Heart left ventricle (tissue), 13 donors: ENCODE data around the gene RASSF5.

ENCODE experiments used
- POLR2A ChIP-seq, 2 donors: fragments of 450-650 bp; IDR thresholded peaks; one replicate each; pipeline ENCODE4 v1.6.1; 2017; ENCODE audit warnings: antibody characterized with exemption in 2 of 2, mild to moderate bottlenecking in 2 of 2, moderate library complexity in 2 of 2
- TF ChIP-seq, protein P1 (sequence below), 12 donors: fragments of 200-600 bp; sonication (generic) in 4 of 12; IDR thresholded peaks; one replicate each; pipeline versions ENCODE4 v1.5.0 to v1.8.0; 2018 to 2022; ENCODE audit warnings: antibody characterized with exemption in 12 of 12, mild to moderate bottlenecking in 5 of 12
- donor health status: ischemic (EF 13 %, LVEDD 7.1; RV severe dilation, severe dysfunction).
- donor health status: DM: no; HTN: yes; CAD: no.
- donor health status: DM: no; HTN: no; CAD: no.
- donor health status: ischemic (EF 25% LVEDD 6.9; RV normal size, moderate dysfunction).
- donor health status: ischemic (EF 25% LVEDD 5.7; RV mildly dilated, moderate dysfunction).
- donor health status: ischemic (EF 35%, LVEDD 5.7; RV mildly dilated, moderate dysfunction).
- donor health status: nonischemic (EF 11% LVEDD 7.7; RV severe dilation, severe dysfunction).
- donor health status: DM: yes; HTN: yes; CAD: no.
- donor health status: PGD.
- donor health status: ischemic (EF 29% LVEDD 5.4; RV normal size, mild dysfunction).
- donor health status: nonischemic (EF 23%, LVEDD 6.1; RV moderate dilation, normal function).

DNA sequence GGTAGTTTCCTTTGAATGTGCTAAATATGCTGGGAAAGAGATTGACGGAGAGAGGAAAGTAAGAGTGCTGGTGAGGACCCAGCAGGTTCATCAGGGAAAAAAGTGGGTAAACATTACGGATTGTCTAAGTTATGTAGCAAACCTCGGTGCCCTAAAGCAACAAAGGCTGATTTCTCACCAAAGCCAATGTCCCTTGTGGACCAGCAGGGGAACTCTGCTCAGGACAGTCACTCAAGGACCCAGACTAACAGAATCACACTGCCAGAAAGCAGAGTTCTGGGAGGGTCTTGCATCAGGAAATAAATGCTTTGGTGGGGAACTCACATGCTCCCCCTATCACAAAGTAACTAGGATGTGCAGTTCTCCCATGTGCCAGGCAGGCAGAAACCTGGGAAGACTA lies 38.8 kb upstream of the RASSF5 start:
- TF ChIP-seq, protein P1, sequence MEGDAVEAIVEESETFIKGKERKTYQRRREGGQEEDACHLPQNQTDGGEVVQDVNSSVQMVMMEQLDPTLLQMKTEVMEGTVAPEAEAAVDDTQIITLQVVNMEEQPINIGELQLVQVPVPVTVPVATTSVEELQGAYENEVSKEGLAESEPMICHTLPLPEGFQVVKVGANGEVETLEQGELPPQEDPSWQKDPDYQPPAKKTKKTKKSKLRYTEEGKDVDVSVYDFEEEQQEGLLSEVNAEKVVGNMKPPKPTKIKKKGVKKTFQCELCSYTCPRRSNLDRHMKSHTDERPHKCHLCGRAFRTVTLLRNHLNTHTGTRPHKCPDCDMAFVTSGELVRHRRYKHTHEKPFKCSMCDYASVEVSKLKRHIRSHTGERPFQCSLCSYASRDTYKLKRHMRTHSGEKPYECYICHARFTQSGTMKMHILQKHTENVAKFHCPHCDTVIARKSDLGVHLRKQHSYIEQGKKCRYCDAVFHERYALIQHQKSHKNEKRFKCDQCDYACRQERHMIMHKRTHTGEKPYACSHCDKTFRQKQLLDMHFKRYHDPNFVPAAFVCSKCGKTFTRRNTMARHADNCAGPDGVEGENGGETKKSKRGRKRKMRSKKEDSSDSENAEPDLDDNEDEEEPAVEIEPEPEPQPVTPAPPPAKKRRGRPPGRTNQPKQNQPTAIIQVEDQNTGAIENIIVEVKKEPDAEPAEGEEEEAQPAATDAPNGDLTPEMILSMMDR (IDR thresholded peaks at IDR 0.05) = no peak
- TF ChIP-seq POLR2A (IDR thresholded peaks at IDR 0.05) = no peak
